ENCODE data around the gene FLT1.

FLT1 gene

DNA sequence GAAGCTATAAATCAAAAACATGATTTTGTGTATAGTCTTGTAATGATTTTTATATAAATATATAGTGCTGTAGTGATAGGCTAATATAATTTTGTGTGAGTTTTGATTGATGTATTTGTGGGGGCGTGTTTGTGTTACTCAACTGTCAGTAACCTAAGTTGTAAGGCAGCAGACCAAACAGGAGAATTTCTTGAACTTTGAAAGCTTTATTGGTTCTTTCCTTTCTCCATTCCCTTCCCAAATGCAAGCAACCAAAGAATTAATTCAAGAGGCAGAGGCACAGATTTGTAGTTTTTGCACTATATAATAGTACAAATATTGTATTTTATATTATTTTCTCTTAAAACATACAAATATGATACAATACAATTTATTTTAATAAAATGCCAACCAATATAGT, 109.6 kb downstream of the FLT1 start:
- no peak for DNase-seq (ENCODE audit: low read depth)
- no peak overlapping the region for H3K4me3 ChIP-seq (ENCODE audit: control insufficient read depth, low read depth, low read length)
- TF ChIP-seq, protein P1, sequence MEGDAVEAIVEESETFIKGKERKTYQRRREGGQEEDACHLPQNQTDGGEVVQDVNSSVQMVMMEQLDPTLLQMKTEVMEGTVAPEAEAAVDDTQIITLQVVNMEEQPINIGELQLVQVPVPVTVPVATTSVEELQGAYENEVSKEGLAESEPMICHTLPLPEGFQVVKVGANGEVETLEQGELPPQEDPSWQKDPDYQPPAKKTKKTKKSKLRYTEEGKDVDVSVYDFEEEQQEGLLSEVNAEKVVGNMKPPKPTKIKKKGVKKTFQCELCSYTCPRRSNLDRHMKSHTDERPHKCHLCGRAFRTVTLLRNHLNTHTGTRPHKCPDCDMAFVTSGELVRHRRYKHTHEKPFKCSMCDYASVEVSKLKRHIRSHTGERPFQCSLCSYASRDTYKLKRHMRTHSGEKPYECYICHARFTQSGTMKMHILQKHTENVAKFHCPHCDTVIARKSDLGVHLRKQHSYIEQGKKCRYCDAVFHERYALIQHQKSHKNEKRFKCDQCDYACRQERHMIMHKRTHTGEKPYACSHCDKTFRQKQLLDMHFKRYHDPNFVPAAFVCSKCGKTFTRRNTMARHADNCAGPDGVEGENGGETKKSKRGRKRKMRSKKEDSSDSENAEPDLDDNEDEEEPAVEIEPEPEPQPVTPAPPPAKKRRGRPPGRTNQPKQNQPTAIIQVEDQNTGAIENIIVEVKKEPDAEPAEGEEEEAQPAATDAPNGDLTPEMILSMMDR (IDR thresholded peaks at IDR 0.05; ENCODE audit: control insufficient read depth, insufficient read depth, low read depth, low read length, missing control alignments), result no peak

DNA sequence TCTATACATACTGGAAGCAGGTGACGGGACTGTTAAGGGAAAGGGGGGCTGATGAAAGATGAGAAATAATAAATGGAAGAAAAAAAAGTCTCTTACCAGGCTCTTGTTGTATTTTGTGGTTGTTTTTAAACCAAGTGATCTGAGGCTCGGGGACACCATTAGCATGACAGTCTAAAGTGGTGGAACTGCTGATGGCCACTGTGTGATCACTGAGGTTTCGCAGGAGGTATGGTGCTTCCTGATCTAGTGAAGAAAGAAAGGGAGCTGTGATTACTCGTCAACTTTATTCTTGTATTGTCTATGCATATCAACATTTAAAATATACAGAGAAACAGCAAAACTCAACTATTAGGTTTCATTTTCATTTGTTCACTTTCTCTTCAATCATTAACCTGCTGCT, 110.1 kb downstream of the FLT1 start:
- no peak for DNase-seq (ENCODE audit: low read depth)
- no peak overlapping the region for H3K4me3 ChIP-seq (ENCODE audit: control insufficient read depth, low read depth, low read length)

DNA sequence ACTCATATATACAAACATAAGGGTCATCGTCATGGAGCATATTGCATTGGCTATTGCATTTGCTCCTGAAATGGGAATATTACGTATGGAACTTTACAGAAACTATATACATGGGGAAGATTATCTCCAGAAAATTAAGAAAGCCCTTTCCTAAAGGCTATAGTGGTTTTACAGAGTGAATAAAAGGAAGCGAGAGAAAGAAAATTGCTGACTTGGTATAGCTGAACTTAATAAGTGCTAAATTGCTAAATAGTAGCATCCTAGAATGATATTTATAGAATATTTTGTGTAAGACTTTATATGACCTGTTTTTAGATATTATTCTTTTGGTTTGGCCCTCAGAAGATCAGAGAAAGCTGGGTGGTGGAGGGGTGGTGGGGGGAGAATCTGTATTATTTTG, 114.6 kb downstream of the FLT1 start:
- DNase-seq (ENCODE audit: low read depth), result no peak
- TF ChIP-seq, protein P1 (IDR thresholded peaks at IDR 0.05; ENCODE audit: control insufficient read depth, insufficient read depth, low read depth, low read length, missing control alignments), result no peak
- no peak overlapping the region for H3K4me3 ChIP-seq (ENCODE audit: control insufficient read depth, low read depth, low read length)

More for the DNA sequence above, 110.1 kb downstream of the FLT1 start:
- TF ChIP-seq, protein P1 (IDR thresholded peaks at IDR 0.05; ENCODE audit: control insufficient read depth, insufficient read depth, low read depth, low read length, missing control alignments), result no peak

DNA sequence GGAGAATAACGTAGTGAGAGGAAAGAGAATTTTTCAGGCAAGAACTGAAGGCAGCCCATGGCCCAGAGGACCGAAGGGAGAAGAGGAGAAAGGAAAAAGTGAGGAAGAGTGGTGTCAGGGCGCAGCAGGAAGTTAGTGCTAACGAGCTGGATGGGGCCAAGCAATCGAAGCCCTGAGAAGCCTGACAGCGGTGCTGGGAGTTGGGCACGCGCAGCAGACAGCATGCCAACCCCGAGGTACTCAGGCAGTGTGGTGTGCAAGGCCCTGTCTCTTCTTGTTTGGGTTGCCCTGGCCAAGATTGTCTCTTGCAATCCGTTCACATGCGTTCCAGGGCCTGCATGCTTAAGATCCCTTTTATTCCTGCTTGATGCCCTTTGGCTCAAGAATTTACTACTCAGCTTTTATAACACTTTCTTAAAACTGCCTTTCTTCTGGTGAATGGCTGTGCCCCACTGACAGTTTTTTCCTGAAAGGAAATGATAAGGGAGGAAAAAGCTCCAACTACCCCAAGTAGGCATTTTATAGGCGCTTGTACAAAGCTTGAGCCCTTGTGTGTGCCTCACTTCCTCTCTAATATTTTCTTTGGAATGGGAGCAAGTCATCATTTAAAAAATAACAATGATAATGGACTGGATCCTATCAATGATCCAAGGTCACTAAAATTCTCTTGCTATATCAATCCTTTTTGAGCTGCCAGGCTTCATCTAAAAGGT, 115.4 kb downstream of the FLT1 start:
- DNase-seq (ENCODE audit: low read depth), result no peak
- TF ChIP-seq, protein P1 (IDR thresholded peaks at IDR 0.05; ENCODE audit: control insufficient read depth, insufficient read depth, low read depth, low read length, missing control alignments), result no peak
- H3K4me3 ChIP-seq (ENCODE audit: control insufficient read depth, low read depth, low read length), result no peak overlapping the region

DNA sequence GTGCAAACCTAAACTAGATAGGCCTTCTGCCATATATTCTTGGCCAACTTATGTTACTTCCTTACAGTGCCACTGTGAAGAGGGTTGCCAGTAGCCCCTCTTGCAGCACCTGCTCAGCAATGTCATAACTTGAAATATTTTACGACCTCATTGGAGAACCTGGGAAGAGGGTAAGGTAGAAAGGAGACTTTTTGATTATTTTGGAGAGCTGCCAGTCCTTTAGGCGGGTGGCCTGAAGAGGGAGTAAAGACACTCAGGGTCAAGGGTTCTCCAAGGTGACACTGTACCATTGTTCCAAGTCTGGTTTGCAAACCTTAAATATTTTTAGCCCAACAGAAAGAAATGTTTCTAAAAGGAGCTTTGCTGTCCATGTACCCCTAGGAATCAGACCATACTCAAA, 118.3 kb downstream of the FLT1 start:
- no peak for DNase-seq (ENCODE audit: low read depth)
- TF ChIP-seq, protein P1 (IDR thresholded peaks at IDR 0.05; ENCODE audit: control insufficient read depth, insufficient read depth, low read depth, low read length, missing control alignments), result no peak
- H3K4me3 ChIP-seq (ENCODE audit: control insufficient read depth, low read depth, low read length), result no peak overlapping the region

DNA sequence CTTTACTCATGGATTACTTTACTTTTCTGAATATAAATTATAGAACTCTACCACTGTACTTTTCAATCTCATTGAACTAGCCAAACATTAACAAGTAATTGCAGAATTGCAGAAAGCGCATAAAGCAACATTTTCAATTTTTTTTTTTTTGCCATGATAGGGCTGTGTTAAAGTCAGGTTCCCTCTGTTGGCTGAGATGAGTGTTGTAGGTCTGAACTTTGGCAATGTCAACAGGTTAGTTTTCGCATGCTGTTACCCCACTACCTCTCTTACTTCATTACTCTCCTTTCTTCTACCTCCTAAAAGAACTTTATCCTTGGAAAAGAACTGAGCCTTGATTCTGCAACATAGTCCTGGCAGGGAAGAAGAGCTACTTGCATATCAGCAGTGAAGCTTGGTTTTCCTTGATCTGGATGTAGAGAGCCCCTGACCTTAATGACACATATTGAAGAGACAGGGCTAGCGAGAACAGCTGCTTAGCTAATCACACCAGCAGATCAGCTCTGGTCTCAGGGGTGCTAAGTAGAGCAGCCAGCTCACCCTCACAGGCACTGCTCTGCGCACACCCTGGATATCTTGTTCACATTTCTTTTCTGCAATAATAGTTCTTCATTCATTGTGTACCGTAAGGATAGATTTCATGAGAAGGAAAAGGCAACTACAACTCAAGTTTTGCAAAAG, 119.5 kb downstream of the FLT1 start:
- TF ChIP-seq, protein P1 (IDR thresholded peaks at IDR 0.05; ENCODE audit: control insufficient read depth, insufficient read depth, low read depth, low read length, missing control alignments), result no peak
- DNase-seq (ENCODE audit: low read depth), result no peak
- H3K4me3 ChIP-seq (ENCODE audit: control insufficient read depth, low read depth, low read length), result no peak overlapping the region

Measured in AG09309 (cell line).